Fibroblast of mammary gland (primary cell): Measurements from ENCODE around the gene ZNF804B.
A peak's percentile ranks its signal among the peaks of the same experiment; 100 is the strongest.

Source experiments
- DNase-seq: peaks from one replicate; pipeline ENCODE4 v3.0.0-alpha.2; 2010; ENCODE audit warnings: low read depth
- H3K4me3 ChIP-seq: 2 replicates; pipeline ENCODE4 v1.5.1; 2011; ENCODE audit warnings: low read depth, mild to moderate bottlenecking, low read length, moderate library complexity; ENCODE audit not compliant: control insufficient read depth
- TF ChIP-seq, protein P1 (sequence below): conservative IDR thresholded peaks from 2 replicates; pipeline ENCODE4 v1.5.1; 2011; ENCODE audit warnings: low read depth, low read length, inconsistent platforms; ENCODE audit not compliant: control insufficient read depth, insufficient read depth

The ZNF804B gene

DNA sequence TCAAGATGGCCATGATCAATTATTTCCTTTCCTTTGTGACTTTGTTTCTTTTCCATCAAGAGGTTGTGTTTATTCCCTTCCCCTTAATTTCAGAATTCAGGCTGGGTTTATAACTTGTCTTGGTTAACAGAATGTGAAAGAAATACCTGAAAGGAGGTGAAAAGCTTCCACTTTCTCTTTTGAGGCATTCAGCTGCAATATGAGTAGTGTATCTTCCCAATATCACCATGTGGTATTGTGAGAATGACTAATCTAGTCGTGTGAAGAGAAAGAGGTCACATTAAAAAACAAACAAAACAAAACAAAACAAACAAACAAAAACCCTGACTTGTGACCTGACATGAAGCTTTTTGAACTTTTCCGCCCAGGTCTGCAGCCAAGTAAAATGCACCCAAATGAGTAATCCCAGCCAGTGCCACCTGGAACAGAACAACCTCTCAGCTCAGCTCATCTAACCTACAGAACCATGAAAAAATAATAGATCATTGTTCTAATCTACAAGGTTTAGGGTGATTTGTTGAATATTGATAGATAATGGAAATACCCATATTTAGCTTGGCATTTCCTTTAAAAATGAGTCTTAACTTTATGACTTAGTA lies 106.9 kb downstream of the ZNF804B start:
- TF ChIP-seq, protein P1, sequence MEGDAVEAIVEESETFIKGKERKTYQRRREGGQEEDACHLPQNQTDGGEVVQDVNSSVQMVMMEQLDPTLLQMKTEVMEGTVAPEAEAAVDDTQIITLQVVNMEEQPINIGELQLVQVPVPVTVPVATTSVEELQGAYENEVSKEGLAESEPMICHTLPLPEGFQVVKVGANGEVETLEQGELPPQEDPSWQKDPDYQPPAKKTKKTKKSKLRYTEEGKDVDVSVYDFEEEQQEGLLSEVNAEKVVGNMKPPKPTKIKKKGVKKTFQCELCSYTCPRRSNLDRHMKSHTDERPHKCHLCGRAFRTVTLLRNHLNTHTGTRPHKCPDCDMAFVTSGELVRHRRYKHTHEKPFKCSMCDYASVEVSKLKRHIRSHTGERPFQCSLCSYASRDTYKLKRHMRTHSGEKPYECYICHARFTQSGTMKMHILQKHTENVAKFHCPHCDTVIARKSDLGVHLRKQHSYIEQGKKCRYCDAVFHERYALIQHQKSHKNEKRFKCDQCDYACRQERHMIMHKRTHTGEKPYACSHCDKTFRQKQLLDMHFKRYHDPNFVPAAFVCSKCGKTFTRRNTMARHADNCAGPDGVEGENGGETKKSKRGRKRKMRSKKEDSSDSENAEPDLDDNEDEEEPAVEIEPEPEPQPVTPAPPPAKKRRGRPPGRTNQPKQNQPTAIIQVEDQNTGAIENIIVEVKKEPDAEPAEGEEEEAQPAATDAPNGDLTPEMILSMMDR: no peak
- DNase-seq: no peak
- no peak overlapping the region for H3K4me3 ChIP-seq

DNA sequence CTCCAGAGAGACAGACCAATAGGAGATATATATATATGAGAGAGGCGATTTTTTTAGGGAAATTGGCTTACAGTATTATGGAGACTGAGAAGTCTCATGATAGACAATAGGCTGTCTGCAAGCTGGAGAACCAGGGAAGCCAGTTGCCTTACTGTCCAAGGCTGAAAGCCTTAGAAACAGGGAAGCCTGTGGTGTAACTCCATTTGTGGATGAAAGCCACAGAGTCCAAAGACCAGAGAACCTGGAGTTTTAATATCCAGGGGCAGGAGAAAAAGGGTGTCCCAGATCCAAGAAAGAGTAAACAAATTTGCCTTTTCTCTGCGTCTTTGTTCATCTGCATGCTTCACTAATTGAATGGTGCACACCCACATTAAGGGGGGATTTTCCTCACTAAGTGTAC lies 107.7 kb downstream of the ZNF804B start:
- H3K4me3 ChIP-seq: no peak overlapping the region
- TF ChIP-seq, protein P1: no peak
- no peak for DNase-seq

DNA sequence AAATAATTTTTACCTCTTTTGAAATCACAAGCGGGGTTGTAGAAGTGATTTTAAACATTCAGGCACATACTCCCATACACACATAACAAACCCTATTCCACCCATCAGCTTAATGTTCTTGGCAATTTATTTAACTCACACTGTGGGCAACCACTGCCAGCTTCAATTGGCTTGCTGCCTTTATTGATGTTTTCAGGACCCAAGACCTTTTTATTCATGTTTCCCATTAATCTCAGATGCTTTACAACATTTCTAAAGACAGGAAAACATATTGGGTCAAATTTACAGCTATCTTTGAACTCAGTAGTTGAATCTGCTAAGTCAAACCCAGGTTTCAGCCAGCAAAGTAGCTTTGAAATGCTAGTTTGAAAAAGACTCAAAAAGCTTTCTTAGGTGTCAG lies 109.0 kb downstream of the ZNF804B start:
- H3K4me3 ChIP-seq: no peak overlapping the region
- TF ChIP-seq, protein P1: no peak
- no peak for DNase-seq

DNA sequence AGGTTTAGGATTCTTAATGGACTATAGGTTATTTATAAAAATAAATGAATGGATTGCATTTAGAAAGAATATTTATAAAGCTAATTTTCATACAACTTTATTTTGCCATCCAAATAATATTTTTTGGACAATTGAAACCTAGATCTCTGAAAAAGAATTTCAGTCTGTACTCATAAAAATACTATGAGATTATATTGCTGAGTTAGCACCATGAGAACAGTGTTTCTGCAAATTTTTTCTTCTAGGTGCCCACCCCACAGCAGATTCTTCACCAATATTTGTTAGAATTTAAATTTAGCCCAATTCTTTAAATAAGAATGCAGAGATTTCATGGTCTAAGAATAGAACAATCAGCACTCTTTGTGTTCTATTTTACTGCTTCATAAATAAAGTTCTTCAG lies 121.6 kb downstream of the ZNF804B start:
- TF ChIP-seq, protein P1: no peak
- DNase-seq: no peak
- H3K4me3 ChIP-seq: no peak overlapping the region

DNA sequence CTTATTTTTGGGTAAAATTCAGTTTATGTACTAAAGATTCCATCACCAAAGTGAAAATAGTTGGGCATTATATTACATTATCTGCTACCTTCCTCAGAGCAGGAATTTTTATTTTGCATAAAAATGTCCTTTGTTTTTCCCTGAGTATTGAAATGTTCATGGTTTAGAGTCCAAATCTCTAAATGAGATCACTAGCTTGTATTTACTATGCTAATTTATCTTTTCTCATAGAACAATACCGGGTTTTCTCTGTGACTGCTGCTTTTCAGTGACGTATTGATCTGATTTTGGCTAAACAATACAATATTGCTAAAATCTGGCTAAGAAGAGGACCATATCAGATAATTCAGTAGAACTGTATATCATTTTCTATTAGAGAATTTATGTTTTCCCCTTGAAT lies 125.6 kb downstream of the ZNF804B start:
- TF ChIP-seq, protein P1: no peak
- no peak for DNase-seq
- H3K4me3 ChIP-seq: no peak overlapping the region

DNA sequence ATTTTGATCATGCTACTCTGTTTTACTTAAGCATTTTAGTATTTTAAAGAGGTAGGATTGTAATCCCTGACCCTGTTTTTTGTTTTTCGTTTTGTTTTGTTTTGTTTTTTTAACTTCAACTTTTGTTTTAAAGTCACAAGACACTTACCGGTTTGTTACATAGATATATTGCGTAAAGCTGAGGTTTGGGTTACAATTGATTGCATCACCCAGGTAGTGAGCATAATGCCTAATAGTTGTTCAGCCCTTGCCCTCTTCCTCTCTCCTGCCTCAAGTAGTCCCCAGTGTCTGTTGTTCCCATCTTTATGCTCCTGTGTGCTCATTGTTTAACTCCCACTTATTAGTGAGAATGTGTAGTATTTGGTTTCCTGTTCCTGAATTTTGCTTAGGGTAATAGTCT lies 129.2 kb downstream of the ZNF804B start:
- no peak overlapping the region for H3K4me3 ChIP-seq
- DNase-seq: peak; percentile 15
- TF ChIP-seq, protein P1: no peak

DNA sequence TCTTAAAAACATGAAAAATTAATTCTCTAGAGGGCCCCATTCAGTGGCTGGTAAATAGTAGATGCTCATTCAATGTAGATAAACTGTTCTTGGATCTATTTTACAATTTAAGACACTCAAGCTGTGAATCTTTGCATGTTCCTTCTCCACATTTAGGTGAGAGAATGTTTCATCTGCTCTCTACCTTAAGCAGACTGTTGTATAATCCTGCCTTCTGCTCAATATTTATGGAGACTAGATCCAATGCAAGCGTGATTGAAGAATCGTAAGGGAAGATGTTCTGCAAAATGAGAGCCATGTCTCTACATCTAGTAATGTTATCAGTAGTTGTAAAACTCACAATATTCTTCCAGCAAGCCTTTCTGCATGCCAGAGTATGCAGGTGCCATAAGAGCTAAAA lies 151.0 kb downstream of the ZNF804B start:
- H3K4me3 ChIP-seq: no peak overlapping the region
- TF ChIP-seq, protein P1: no peak
- no peak for DNase-seq
